ENCODE data around the gene EMP1.

EMP1 gene

GRCh38 chr12:13171921-13172859 lies 24.3 kb upstream of the EMP1 start:
- DNase-seq (ENCODE audit: extremely low read depth in 1 of 2, low read depth in 1 of 2), result no peak

GRCh38 chr12:13173012-13173932 lies 23.3 kb upstream of the EMP1 start:
- no peak for DNase-seq (ENCODE audit: extremely low read depth in 1 of 2, low read depth in 1 of 2)

- DNase-seq (ENCODE audit: extremely low read depth in 1 of 2, low read depth in 1 of 2), result no peak
Observed at GRCh38 chr12:13175499-13175898, 21.0 kb upstream of the EMP1 start.

- DNase-seq (ENCODE audit: extremely low read depth in 1 of 2, low read depth in 1 of 2), result no peak
Observed at GRCh38 chr12:13176256-13176655, 20.3 kb upstream of the EMP1 start.

- no peak for DNase-seq (ENCODE audit: extremely low read depth in 1 of 2, low read depth in 1 of 2)
Observed at GRCh38 chr12:13177373-13177772, 19.2 kb upstream of the EMP1 start.

GRCh38 chr12:13177906-13178305 lies 18.6 kb upstream of the EMP1 start:
- DNase-seq (ENCODE audit: extremely low read depth in 1 of 2, low read depth in 1 of 2), result no peak

GRCh38 chr12:13178568-13179210 lies 17.8 kb upstream of the EMP1 start:
- DNase-seq (ENCODE audit: extremely low read depth in 1 of 2, low read depth in 1 of 2), result no peak

- peak in 1 of 2 donors; percentile 28 for DNase-seq (ENCODE audit: extremely low read depth in 1 of 2, low read depth in 1 of 2)
Observed at GRCh38 chr12:13179211-13180074, 17.1 kb upstream of the EMP1 start.

GRCh38 chr12:13181375-13182070 lies 15.0 kb upstream of the EMP1 start:
- DNase-seq (ENCODE audit: extremely low read depth in 1 of 2, low read depth in 1 of 2), result no peak

- DNase-seq (ENCODE audit: extremely low read depth in 1 of 2, low read depth in 1 of 2), result no peak
Observed at GRCh38 chr12:13182881-13183280, 13.6 kb upstream of the EMP1 start.

GRCh38 chr12:13183620-13184019 lies 12.9 kb upstream of the EMP1 start:
- no peak for DNase-seq (ENCODE audit: extremely low read depth in 1 of 2, low read depth in 1 of 2)

GRCh38 chr12:13186302-13186701 lies 10.2 kb upstream of the EMP1 start:
- no peak for DNase-seq (ENCODE audit: extremely low read depth in 1 of 2, low read depth in 1 of 2)

- DNase-seq (ENCODE audit: extremely low read depth in 1 of 2, low read depth in 1 of 2), result no peak
Observed at GRCh38 chr12:13187399-13187798, 9.1 kb upstream of the EMP1 start.

- no peak for DNase-seq (ENCODE audit: extremely low read depth in 1 of 2, low read depth in 1 of 2)
Observed at GRCh38 chr12:13189264-13189663, 7.3 kb upstream of the EMP1 start.

- DNase-seq (ENCODE audit: extremely low read depth in 1 of 2, low read depth in 1 of 2), result no peak
Observed at GRCh38 chr12:13190275-13190674, 6.3 kb upstream of the EMP1 start.

GRCh38 chr12:13192719-13193118 lies 3.8 kb upstream of the EMP1 start:
- no peak for DNase-seq (ENCODE audit: extremely low read depth in 1 of 2, low read depth in 1 of 2)

- no peak for DNase-seq (ENCODE audit: extremely low read depth in 1 of 2, low read depth in 1 of 2)
Observed at GRCh38 chr12:13193505-13194231, 2.9 kb upstream of the EMP1 start.

GRCh38 chr12:13194401-13195110 lies 2.0 kb upstream of the EMP1 start:
- DNase-seq (ENCODE audit: extremely low read depth in 1 of 2, low read depth in 1 of 2), result no peak

Measured in activated CD8-positive, alpha-beta memory T cell treated with anti-CD3 and anti-CD28 coated beads for 1 hour (primary cell).